ENCODE results near the gene PKP4.

DNA sequence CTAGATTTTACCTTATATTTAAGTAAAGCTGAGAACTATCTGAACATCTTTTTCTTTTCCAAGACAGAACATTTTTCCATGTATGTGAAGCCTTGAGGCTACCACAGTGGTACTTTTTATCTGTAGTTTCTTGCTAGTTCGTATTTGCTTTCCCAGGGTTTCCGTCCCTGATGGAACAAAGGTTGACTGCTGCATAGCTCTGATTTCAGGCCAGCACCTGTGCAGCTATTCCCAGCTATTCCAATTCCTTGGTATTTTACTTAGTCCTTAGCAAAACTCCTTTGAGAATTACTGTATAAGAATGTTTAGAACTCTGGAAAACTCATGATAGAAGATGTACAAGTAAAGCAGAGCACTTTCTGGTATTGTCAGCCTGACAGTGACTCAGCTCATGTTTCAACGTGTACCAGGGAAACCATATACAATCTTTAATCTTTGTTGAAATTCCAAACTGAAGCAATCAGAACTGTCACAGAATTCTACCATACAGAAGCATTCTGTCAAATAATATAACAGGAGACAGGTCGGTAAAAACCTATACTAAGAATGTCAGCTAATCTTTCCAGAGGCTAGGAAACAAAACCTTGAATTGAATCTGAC lies 162.2 kb downstream of the PKP4 start:
- TF ChIP-seq NFRKB (IDR thresholded peaks at IDR 0.05): no peak
- TF ChIP-seq SUZ12 (IDR thresholded peaks at IDR 0.05): no peak
- no peak for TF ChIP-seq ELF4 (IDR thresholded peaks at IDR 0.05)
- TF ChIP-seq ZNF384 (IDR thresholded peaks at IDR 0.05): no peak
- no peak for TF ChIP-seq SP1 (IDR thresholded peaks at IDR 0.05)
- TF ChIP-seq TARDBP (IDR thresholded peaks at IDR 0.05): no peak
- TF ChIP-seq ARNT (IDR thresholded peaks at IDR 0.05): no peak
- no peak for TF ChIP-seq L3MBTL2 (conservative IDR thresholded peaks at IDR 0.05)
- no peak for TF ChIP-seq PKNOX1 (IDR thresholded peaks at IDR 0.05)
- TF ChIP-seq FOXM1 (IDR thresholded peaks at IDR 0.05; ENCODE audit: borderline replicate concordance): no peak
- no peak for TF ChIP-seq BHLHE40 (IDR thresholded peaks at IDR 0.05; ENCODE audit: borderline replicate concordance)
- no peak for TF ChIP-seq FOXK2 (IDR thresholded peaks at IDR 0.05)
- no peak for TF ChIP-seq FOXA1 (IDR thresholded peaks at IDR 0.05)
- no peak for TF ChIP-seq HDGF (IDR thresholded peaks at IDR 0.05; ENCODE audit: borderline replicate concordance)
